Pancreas (tissue), 10 donors: Measurements from ENCODE around the gene RAVER2. TPM values are rescaled to one million over a fixed set of nuclear protein-coding genes. Genes with fewer than 3 reads are reported as not detected.

Experiments
- ATAC-seq, 4 donors: fragments of 200-7000 bp; cut with Tn5 transposase; one replicate each; pipeline versions ENCODE4 v1.8.0 to v1.9.1; 2020; ENCODE audit warnings: mild to moderate bottlenecking in 4 of 4, moderate library complexity in 4 of 4
- DNase-seq, 6 donors: peaks; one replicate each; pipeline ENCODE4 v3.0.0-alpha.2; 2020
- FAIRE-seq: peaks from 2 replicates; lab custom pipeline; 2012; peaks lifted over from hg19 to GRCh38; lab: Jason Lieb, UNC
- H3K27ac ChIP-seq, 4 donors: fragments of 200-600 bp; sonication (generic); 1 replicate in 3 of 4; 2 replicates in 1 of 4; pipeline versions ENCODE4 v1.5.0 to v1.8.0; 2020
- H3K27me3 ChIP-seq, 4 donors: fragments of 200-600 bp; one replicate each; pipeline ENCODE4 v1.8.0; 2021
- H3K36me3 ChIP-seq, 3 donors: fragments of 200-600 bp; sonication (generic) in 1 of 3; one replicate each; pipeline versions ENCODE4 v1.5.0 to v1.8.0; 2020 to 2021
- H3K4me1 ChIP-seq, 3 donors: fragments of 200-600 bp; one replicate each; pipeline ENCODE4 v1.8.0; 2021
- H3K4me3 ChIP-seq, 4 donors: fragments of 200-600 bp; sonication (generic) in 2 of 4; one replicate each; pipeline versions ENCODE4 v1.5.0 to v1.8.0; 2020 to 2021
- H3K9me3 ChIP-seq, 4 donors: fragments of 200-600 bp; one replicate each; pipeline ENCODE4 v1.8.0; 2021
- CTCF ChIP-seq, 4 donors: fragments of 200-600 bp; sonication (generic) in 3 of 4; IDR thresholded peaks; one replicate each; pipeline versions ENCODE4 v1.5.0 to v1.8.0; 2021; ENCODE audit warnings: antibody characterized with exemption in 4 of 4
- WGBS, 2 donors: extraction: QIAGEN DNeasy Blood & Tissue Kit; methylation state at CpG; one replicate each; pipeline ENCODE4 v1.1.7; 2013; 5-methylcytosine and 5-hydroxymethylcytosine counted together
- intact Hi-C, 3 donors: fragments of 100-400 bp; cut with DNase I; formaldehyde crosslinking; loops; one replicate each; pipeline versions ENCODE4 v1.11.1 to v1.14.2; 2022
- polyA plus RNA-seq, 2 donors: library from polyadenylated mRNA; stranded (reverse); fragments of 200-250 nt; gene quantifications; one replicate each; pipeline ENCODE4 v1.2.3, GENCODE V29; 2013
- total RNA-seq, 6 donors: library from RNA; stranded (reverse); fragmentation: NEBNext Ultra II Directional in 4 of 6; extraction: Animal tissue kit (Norgen Biotek cat#: 25700) in 4 of 6; gene quantifications; one replicate each; pipeline versions ENCODE4 v1.2.1 to v1.2.4, GENCODE V29; 2021 to 2023
- donor health status: healthy with polysubstance abuse.
- donor health status: DM: no; HTN: no; CAD: no; lungs with moderate emphysema.
- donor health status: DM: no; HTN: no; CAD: no.
- donor health status: control.
- donor health status: control.
- donor health status: Bipolar disorder and iron deficiency.
- donor health status: DM: yes; HTN: yes; CAD: no.
- donor health status: DM: no; HTN: no; CAD: no.
- donor health status: DM: no; HTN: no; CAD: no.
- donor health status: DM: yes; HTN: yes; CAD: no.

RAVER2 gene
- total and polyA plus RNA-seq, 8 donors, result 3.3 to 8.7 (median 5.0) TPM

DNA sequence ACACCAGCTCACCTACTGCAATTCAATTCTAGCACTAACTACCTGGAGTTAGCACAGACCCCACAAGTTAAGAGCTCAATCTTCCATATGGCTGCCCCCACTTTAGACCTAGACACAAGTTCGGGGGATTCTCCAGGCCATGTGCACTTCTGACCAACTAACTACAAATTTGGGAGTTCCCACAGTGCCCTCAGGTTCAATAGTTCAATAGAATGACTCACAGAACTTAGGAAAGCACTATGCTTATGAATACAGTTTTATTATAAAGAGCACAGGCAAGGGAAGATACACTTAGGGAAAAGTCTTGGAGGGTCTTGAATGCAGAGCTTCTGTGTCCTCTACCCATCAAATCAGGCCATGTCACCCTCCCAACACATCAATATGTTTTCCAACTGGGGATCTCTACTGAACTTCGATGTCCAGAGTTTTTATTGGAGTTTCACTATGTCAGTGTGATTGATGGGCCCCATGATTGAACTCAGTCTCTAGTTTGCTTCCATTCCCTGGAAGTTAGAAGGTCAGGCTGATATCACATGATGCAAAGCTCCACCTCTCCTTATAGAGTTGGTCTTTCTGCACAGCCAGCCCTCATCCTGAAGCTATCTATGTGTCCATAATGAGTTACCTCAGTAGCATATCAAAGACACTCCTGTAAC is 46.1 kb downstream of the RAVER2 start:
- no peak for TF ChIP-seq CTCF (IDR thresholded peaks at IDR 0.05)
- Histone ChIP-seq H3K9me3 (no peaks in the 10 kb centered on the region), H3K27ac (no peak overlapping the region), H3K4me3 (no peak overlapping the region), H3K27me3 (no peaks in the 10 kb centered on the region), H3K36me3 (no peaks in the 10 kb centered on the region), H3K4me1 (no peaks in the 10 kb centered on the region)
- DNase-seq, result no peak
- no peak for ATAC-seq
- FAIRE-seq, result no peak
- WGBS, 2 donors, result 92 to 93% methylated on average over 2 of the region's 2 CpGs
- intact Hi-C loops, result no loop called here

GRCh38 chr1:64798872-64799271 is 54.0 kb downstream of the RAVER2 start:
- intact Hi-C loops, result no loop called here
- TF ChIP-seq CTCF (IDR thresholded peaks at IDR 0.05), result no peak
- FAIRE-seq (no peak), ATAC-seq (no peak), DNase-seq (no peak)
- no peak overlapping the region for H3K27ac ChIP-seq
- H3K4me3 ChIP-seq, result no peak overlapping the region
- H3K4me1 ChIP-seq, result no peaks in the 10 kb centered on the region
- H3K9me3 ChIP-seq, result no peaks in the 10 kb centered on the region
- no peaks in the 10 kb centered on the region for H3K36me3 ChIP-seq
- no peaks in the 10 kb centered on the region for H3K27me3 ChIP-seq

GRCh38 chr1:64801851-64802523 is 57.1 kb downstream of the RAVER2 start:
- 98% methylated on average over 6 of the region's 6 CpGs for WGBS, 2 donors
- Histone ChIP-seq H3K4me1 (no peaks in the 10 kb centered on the region), H3K27ac (no peak overlapping the region), H3K36me3 (no peaks in the 10 kb centered on the region), H3K27me3 (no peaks in the 10 kb centered on the region), H3K4me3 (no peak overlapping the region), H3K9me3 (no peaks in the 10 kb centered on the region)
- intact Hi-C loops, result no loop called here
- DNase-seq (no peak), FAIRE-seq (no peak), ATAC-seq (no peak)
- no peak for TF ChIP-seq CTCF (IDR thresholded peaks at IDR 0.05)

- TF ChIP-seq CTCF (IDR thresholded peaks at IDR 0.05), result no peak
- intact Hi-C loops, result no loop called here
- Histone ChIP-seq H3K27me3 (no peaks in the 10 kb centered on the region), H3K4me1 (no peaks in the 10 kb centered on the region), H3K4me3 (no peak overlapping the region), H3K9me3 (no peaks in the 10 kb centered on the region), H3K36me3 (no peaks in the 10 kb centered on the region), H3K27ac (no peak overlapping the region)
- no peak for FAIRE-seq
- DNase-seq, result no peak
- ATAC-seq, result no peak
These were observed 64.4 kb downstream of the RAVER2 start for GRCh38 chr1:64809309-64809708.

GRCh38 chr1:64810001-64810400 is 65.1 kb downstream of the RAVER2 start:
- WGBS, 2 donors, result 93 to 95% methylated on average over 1 of the region's 1 CpG
- intact Hi-C loops, result loop anchor here in 1 of 3 donors (10.0 kb wide), 1 partner anchor 65 kb away; the partner anchor contains the start of gene RAVER2
- DNase-seq, result no peak

More at GRCh38 chr1:64810001-64810400, 65.1 kb downstream of the RAVER2 start:
- no peak overlapping the region for H3K27ac ChIP-seq
- FAIRE-seq (no peak), ATAC-seq (no peak)
- H3K27me3 ChIP-seq, result no peaks in the 10 kb centered on the region
- no peaks in the 10 kb centered on the region for H3K36me3 ChIP-seq
- no peaks in the 10 kb centered on the region for H3K9me3 ChIP-seq
- no peak overlapping the region for H3K4me3 ChIP-seq
- H3K4me1 ChIP-seq, result no peaks in the 10 kb centered on the region
- TF ChIP-seq CTCF (IDR thresholded peaks at IDR 0.05), result no peak
